IMR-90 (cell line): Measurements from ENCODE around the gene EHMT1. TPM values are rescaled to one million over a fixed set of nuclear protein-coding genes. Genes with fewer than 3 reads are reported as not detected.

Experiments
- ATAC-seq: fragments of 200-7000 bp; cut with Tn5 transposase; 2 replicates; pipeline ENCODE4 v1.9.1; 2020; ENCODE audit warnings: low read depth, mild to moderate bottlenecking, moderate library complexity
- BruUV-seq: library from RNA; stranded (reverse); fragments of 400-500 nt; replicated peaks from 2 replicates; lab custom pipeline; 2021; lab: Mats Ljungman, UMichigan
- CTCF ChIA-PET: fragments of 300-600 bp; formaldehyde crosslinking; extraction: SDS; loops from one replicate; lab custom pipeline; 2021; ENCODE audit warnings: antibody characterized with exemption; lab: Yijun Ruan, JAX
- POLR2A ChIA-PET: fragments of 300-600 bp; sonication (Branson Sonifier 250); formaldehyde crosslinking; loops from one replicate; lab custom pipeline; 2022; ENCODE audit warnings: antibody characterized with exemption; ENCODE audit not compliant: unreplicated experiment; lab: Charles Lee
- DNase-seq: peaks from one replicate; pipeline ENCODE4 v3.0.0; 2013
- H2AFZ ChIP-seq: replicated peaks from 2 replicates; pipeline ENCODE3; 2013; ENCODE audit warnings: low read length, mild to moderate bottlenecking; ENCODE audit not compliant: poor library complexity
- H2AK5ac ChIP-seq: 2 replicates; pipeline ENCODE4 v1.6.1; 2013; ENCODE audit warnings: low read depth, low read length, inconsistent platforms
- H2AK9ac ChIP-seq: replicated peaks from 2 replicates; pipeline ENCODE3; 2013; ENCODE audit warnings: mild to moderate bottlenecking, low read depth, low read length, moderate library complexity; ENCODE audit not compliant: poor library complexity
- H2BK120ac ChIP-seq: 2 replicates; pipeline ENCODE4 v1.6.1; 2013; ENCODE audit warnings: low read depth, low read length, inconsistent platforms
- H2BK15ac ChIP-seq: 3 replicates; pipeline ENCODE4 v1.6.1; 2013; ENCODE audit warnings: low read depth, low read length, inconsistent platforms
- H2BK20ac ChIP-seq: 2 replicates; pipeline ENCODE4 v1.6.1; 2013; ENCODE audit warnings: low read depth, mild to moderate bottlenecking, inconsistent platforms, low read length, moderate library complexity
- H2BK5ac ChIP-seq: 2 replicates; pipeline ENCODE4 v1.6.1; 2013; ENCODE audit warnings: mild to moderate bottlenecking, low read depth, low read length, inconsistent platforms; ENCODE audit not compliant: poor library complexity, severe bottlenecking
- H3K14ac ChIP-seq: replicated peaks from 2 replicates; pipeline ENCODE4 v1.6.1; 2013; ENCODE audit warnings: low read depth, low read length, inconsistent platforms
- H3K18ac ChIP-seq: 2 replicates; pipeline ENCODE4 v1.6.1; 2013; ENCODE audit warnings: low read depth, low read length, control low read depth
- H3K23ac ChIP-seq: 2 replicates; pipeline ENCODE4 v1.6.1; 2013; ENCODE audit warnings: low read depth, low read length, inconsistent platforms
- H3K27ac ChIP-seq: 2 replicates; pipeline ENCODE4 v1.5.1; 2013; ENCODE audit warnings: mild to moderate bottlenecking, control low read depth, low read length; ENCODE audit not compliant: insufficient read depth
- H3K27me3 ChIP-seq: 2 replicates; pipeline ENCODE4 v1.6.1; 2013; ENCODE audit warnings: low read length; ENCODE audit not compliant: control insufficient read depth, insufficient read depth
- H3K36me3 ChIP-seq: 2 replicates; pipeline ENCODE4 v1.6.1; 2013; ENCODE audit warnings: low read length, mixed read lengths; ENCODE audit not compliant: control insufficient read depth, insufficient read depth
- H3K4ac ChIP-seq: 2 replicates; pipeline ENCODE4 v1.6.1; 2013; ENCODE audit warnings: low read depth, low read length, inconsistent platforms
- H3K4me1 ChIP-seq: 2 replicates; pipeline ENCODE4 v1.6.1; 2013; ENCODE audit warnings: low read length, mixed read lengths; ENCODE audit not compliant: control insufficient read depth, insufficient read depth
- H3K4me2 ChIP-seq: 2 replicates; pipeline ENCODE4 v1.6.1; 2013; ENCODE audit warnings: low read depth, mild to moderate bottlenecking, control low read depth, low read length, moderate library complexity
- H3K4me3 ChIP-seq: 2 replicates; pipeline ENCODE4 v1.5.1; 2013; ENCODE audit warnings: low read depth, mild to moderate bottlenecking, control low read depth, low read length, moderate library complexity; ENCODE audit not compliant: insufficient read depth
- H3K56ac ChIP-seq: 2 replicates; pipeline ENCODE4 v1.6.1; 2013; ENCODE audit warnings: low read length, inconsistent platforms; ENCODE audit not compliant: insufficient read depth; ENCODE audit errors: extremely low read depth
- H3K79me1 ChIP-seq, 2 experiments: 2 replicates each; pipeline ENCODE4 v1.6.1; 2013; ENCODE audit warnings: low read length in 2 of 2, inconsistent platforms in 1 of 2, low read depth in 1 of 2
- H3K9ac ChIP-seq: 2 replicates; pipeline ENCODE4 v1.6.1; 2013; ENCODE audit warnings: low read depth, low read length, control low read depth
- H3K9me1 ChIP-seq: 2 replicates; pipeline ENCODE4 v1.6.1; 2013; ENCODE audit warnings: low read length, inconsistent platforms; ENCODE audit not compliant: insufficient read depth
- H3K9me3 ChIP-seq: 2 replicates; pipeline ENCODE4 v1.6.1; 2013; ENCODE audit warnings: low read length; ENCODE audit not compliant: control insufficient read depth, insufficient read depth
- H4K20me1 ChIP-seq: 2 replicates; pipeline ENCODE4 v1.6.1; 2013; ENCODE audit warnings: low read length, inconsistent platforms; ENCODE audit not compliant: insufficient read depth
- H4K5ac ChIP-seq: 2 replicates; pipeline ENCODE4 v1.6.1; 2013; ENCODE audit warnings: mild to moderate bottlenecking, low read depth, low read length, control low read depth
- H4K8ac ChIP-seq, 2 experiments: 2 replicates each; pipeline ENCODE4 v1.6.1; 2013; ENCODE audit warnings: low read depth in 2 of 2, low read length in 2 of 2, control low read depth in 1 of 2, inconsistent platforms in 1 of 2
- H4K91ac ChIP-seq: 2 replicates; pipeline ENCODE4 v1.6.1; 2013; ENCODE audit warnings: low read depth, low read length, inconsistent platforms; ENCODE audit not compliant: insufficient read depth
- BHLHE40 ChIP-seq: fragments of 150-350 bp; IDR thresholded peaks from 2 replicates; pipeline ENCODE4 v1.6.1; 2016; ENCODE audit warnings: mild to moderate bottlenecking, low read depth, low read length
- CEBPB ChIP-seq: IDR thresholded peaks from 2 replicates; pipeline ENCODE4 v1.6.1; 2012; ENCODE audit warnings: low read depth, low read length, improper control_type of control experiment
- CHD1 ChIP-seq: IDR thresholded peaks from 2 replicates; pipeline ENCODE4 v1.6.1; 2012; ENCODE audit warnings: low read depth, low read length, improper control_type of control experiment
- CTCF ChIP-seq: conservative IDR thresholded peaks from 2 replicates; pipeline ENCODE4 v1.5.1; 2012; ENCODE audit warnings: mild to moderate bottlenecking, low read depth, low read length, improper control_type of control experiment
- ELK1 ChIP-seq: fragments of 150-350 bp; IDR thresholded peaks from 2 replicates; pipeline ENCODE4 v1.6.1; 2016; ENCODE audit warnings: low read depth, mild to moderate bottlenecking, low read length, moderate library complexity, borderline replicate concordance
- MAFK ChIP-seq: IDR thresholded peaks from 2 replicates; pipeline ENCODE4 v1.6.1; 2012; ENCODE audit warnings: low read depth, low read length, improper control_type of control experiment
- MAZ ChIP-seq: IDR thresholded peaks from 2 replicates; pipeline ENCODE4 v1.6.1; 2012; ENCODE audit warnings: low read depth, mild to moderate bottlenecking, low read length, improper control_type of control experiment, moderate library complexity, borderline replicate concordance
- MXI1 ChIP-seq: IDR thresholded peaks from 2 replicates; pipeline ENCODE4 v1.6.1; 2012; ENCODE audit warnings: low read depth, mild to moderate bottlenecking, low read length, moderate library complexity, borderline replicate concordance
- NFE2L2 ChIP-seq: fragments of 150-350 bp; IDR thresholded peaks from 2 replicates; pipeline ENCODE4 v1.6.1; 2016; ENCODE audit warnings: low read depth, mild to moderate bottlenecking, low read length
- POLR2A ChIP-seq: IDR thresholded peaks from 2 replicates; pipeline ENCODE4 v1.6.1; 2012; ENCODE audit warnings: mild to moderate bottlenecking, low read depth, low read length
- RAD21 ChIP-seq: IDR thresholded peaks from 2 replicates; pipeline ENCODE4 v1.6.1; 2012; ENCODE audit warnings: low read length, improper control_type of control experiment
- SMC3 ChIP-seq: fragments of 150-350 bp; IDR thresholded peaks from 2 replicates; pipeline ENCODE4 v1.6.1; 2016; ENCODE audit warnings: low read depth, mild to moderate bottlenecking, antibody characterized with exemption, low read length, moderate library complexity
- USF2 ChIP-seq: fragments of 150-350 bp; IDR thresholded peaks from 2 replicates; pipeline ENCODE4 v1.6.1; 2017; ENCODE audit warnings: mild to moderate bottlenecking, antibody characterized with exemption, low read length, low read depth
- WGBS, 2 experiments: methylation state at CpG; one replicate each; pipeline versions ENCODE4 v1.1.5 to v1.1.7; 2013; ENCODE audit warnings: missing lambda C conversion rate in 2 of 2; ENCODE audit not compliant: insufficient read length in 1 of 2; ENCODE audit errors: extremely low coverage in 2 of 2; 5-methylcytosine and 5-hydroxymethylcytosine counted together
- dilution Hi-C: fragments of 300-500 bp; cut with HindIII; formaldehyde crosslinking; loops from one replicate; pipeline ENCODE4 v1.14.3; 2018; ENCODE audit warnings: low sequenced_read_pairs; ENCODE audit not compliant: unreplicated experiment
- in situ Hi-C: fragments of 300-500 bp; cut with MboI; formaldehyde crosslinking; loops from 3 replicates; pipeline ENCODE4 v1.14.3; 2019; ENCODE audit warnings: low sequenced_read_pairs, inconsistent platforms, mixed read lengths
- intact Hi-C: fragments of 100-400 bp; cut with micrococcal nuclease; formaldehyde crosslinking; loops from 2 replicates; pipeline ENCODE4 v1.10.0; 2022
- polyA plus RNA-seq, 3 experiments: library from polyadenylated mRNA; depleted of rRNA; stranded (reverse); fragments of >200 nt; gene quantifications; 2 replicates each; pipeline ENCODE4 v1.2.3, GENCODE V29; 2012; ENCODE audit warnings: low replicate concordance in 1 of 3
- total RNA-seq: library from RNA; depleted of rRNA; stranded (reverse); fragments of >200 nt; gene quantifications from 2 replicates; pipeline ENCODE4 v1.2.3, GENCODE V29; 2012

Gene EHMT1
- total and polyA plus RNA-seq, 2 of the 4 experiments (the other 2 are of a cell fraction) = 32.8 to 35.1 TPM

- dilution Hi-C loops = no loop called here
Observed at GRCh38 chr9:137672907-137673791, 54.3 kb downstream of the EHMT1 start.

More at GRCh38 chr9:137672907-137673791, 54.3 kb downstream of the EHMT1 start:
- Histone ChIP-seq H2AFZ (no peak overlapping the region), H3K27ac (no peak overlapping the region), H3K4me3 (no peak overlapping the region), H3K14ac (0 out of 2 replicates have a peak overlapping the region, but pooled peaks have one; percentile 29), H4K5ac (no peak overlapping the region), H4K8ac (no peak overlapping the region), H3K23ac (no peak overlapping the region), H2BK5ac (no peak overlapping the region), H3K9ac (no peak overlapping the region), H3K27me3 (no peaks in the 10 kb centered on the region), H2BK120ac (no peak overlapping the region), H2BK20ac (no peak overlapping the region), H3K4ac (peak overlapping the region; percentile 26; the same call in 1 of the 2 replicates), H3K4me1 (peaks cover 17% of the 10 kb centered on the region), H2AK9ac (peak overlapping the region; percentile 1), H4K91ac (no peak overlapping the region), H2AK5ac (peak overlapping the region; percentile 21; the same call in 1 of the 2 replicates), H3K9me3 (no peaks in the 10 kb centered on the region), H3K4me2 (no peak overlapping the region), H3K9me1 (no peaks in the 10 kb centered on the region), H3K79me1 (peaks cover 35 to 71% of the 10 kb centered on the region in 2 experiments), H3K36me3 (peaks cover 4% of the 10 kb centered on the region), H2BK15ac (no peak overlapping the region), H4K20me1 (peaks cover 67% of the 10 kb centered on the region), H3K18ac (no peak overlapping the region), H3K56ac (no peak overlapping the region)
- DNase-seq = peak; percentile 79
- no TSS peak for BruUV-seq
- no peak for TF ChIP-seq CEBPB
- no peak for TF ChIP-seq USF2
- peak; percentile 91 for TF ChIP-seq RAD21
- TF ChIP-seq MAFK = no peak
- TF ChIP-seq ELK1 = no peak
- no peak for TF ChIP-seq NFE2L2
- peak; percentile 81 for TF ChIP-seq SMC3
- TF ChIP-seq MAZ = no peak
- TF ChIP-seq CHD1 = no peak
- no peak for TF ChIP-seq BHLHE40
- TF ChIP-seq CTCF = peak; percentile 89
- peak; percentile 33; the same call in 1 of the 2 replicates for TF ChIP-seq POLR2A
- no peak for TF ChIP-seq MXI1
- in situ Hi-C loops = no loop called here
- ATAC-seq = peak; percentile 87
- intact Hi-C loops = loop anchor here (2.0 to 5.0 kb wide), 2 partner anchors 99 to 112 kb away; no protein-coding TSS in a partner anchor
- ChIA-PET POLR2A (no interaction called here), CTCF (interaction anchor here (0.5 to 1.1 kb wide), 11 partner anchors 8 to 119 kb away, joined by 3 to 5 read pairs (median 3); no protein-coding TSS in a partner anchor)
- no CpG with 5 or more reads among the region's 13 CpGs for WGBS, 2 experiments
